HepG2 (cell line): Measurements from ENCODE around the gene PPP4R4. TPM values are rescaled to one million over a fixed set of nuclear protein-coding genes. Genes with fewer than 3 reads are reported as not detected.

Experiments
- ATAC-seq: fragments of 200-7000 bp; cut with Tn5 transposase; 3 replicates; pipeline ENCODE4 v1.9.1; 2020; ENCODE audit warnings: mild to moderate bottlenecking, moderate library complexity
- BruUV-seq: library from RNA; stranded (reverse); fragments of 400-500 nt; replicated peaks from 2 replicates; lab custom pipeline; 2021; lab: Mats Ljungman, UMichigan
- CTCF ChIA-PET: fragments of 300-600 bp; formaldehyde crosslinking; extraction: SDS; loops from one replicate; lab custom pipeline; 2021; ENCODE audit warnings: low total read pairs, inconsistent platforms, low intra/inter-chr PET ratio; lab: Yijun Ruan, JAX
- POLR2A ChIA-PET: fragments of 350-600 bp; sonication (Branson Sonifier 250); formaldehyde crosslinking; loops from one replicate; lab custom pipeline; 2020; ENCODE audit warnings: antibody characterized with exemption, inconsistent platforms; lab: Yijun Ruan, JAX
- DNase-seq: peaks from one replicate; pipeline ENCODE4 v3.0.0-alpha.2; 2015; ENCODE audit warnings: low spot score
- FAIRE-seq: peaks from 3 replicates; lab custom pipeline; 2011; peaks lifted over from hg19 to GRCh38; lab: Jason Lieb, UNC
- H2AFZ ChIP-seq: one replicate; pipeline ENCODE4 v1.6.1; 2011; ENCODE audit warnings: low read length, inconsistent platforms
- H3K27ac ChIP-seq: fragments of 300-600 bp; 3 replicates; pipeline ENCODE4 v1.8.0; 2011; ENCODE audit warnings: mixed run types, mild to moderate bottlenecking, mixed read lengths, low read length, inconsistent platforms; ENCODE audit not compliant: insufficient read depth; ENCODE audit errors: extremely low read length
- H3K27me3 ChIP-seq, 2 experiments: fragments of 200-600 bp in 1 of 2; 2 replicates in 1 of 2; 3 replicates in 1 of 2; pipeline versions ENCODE4 v1.6.0 to v1.8.0; 2011; ENCODE audit warnings: low read length in 2 of 2, mild to moderate bottlenecking in 2 of 2, moderate library complexity in 2 of 2, inconsistent platforms in 1 of 2; ENCODE audit not compliant: insufficient read depth in 2 of 2, control insufficient read depth in 1 of 2
- H3K36me3 ChIP-seq, 2 experiments: fragments of 200-600 bp in 1 of 2; replicated peaks in 1 of 2; 2 replicates in 1 of 2; 3 replicates in 1 of 2; pipeline versions ENCODE4 v1.5.1 to v1.8.0; 2011; ENCODE audit warnings: low read length in 2 of 2, inconsistent platforms in 1 of 2; ENCODE audit not compliant: insufficient read depth in 2 of 2, control insufficient read depth in 1 of 2
- H3K4me1 ChIP-seq: 2 replicates; pipeline ENCODE4 v1.5.1; 2012; ENCODE audit warnings: low read length, inconsistent platforms; ENCODE audit not compliant: insufficient read depth
- H3K4me2 ChIP-seq: 2 replicates; pipeline ENCODE4 v1.6.0; 2011; ENCODE audit warnings: low read depth, low read length, inconsistent platforms
- H3K4me3 ChIP-seq, 3 experiments: fragments of 200-600 bp in 1 of 3; sonication (generic), shearing (Covaris generic) in 1 of 3; replicated peaks in 1 of 3; 2 replicates each; pipeline ENCODE4 v1.5.1; 2011 to 2016; ENCODE audit warnings: low read length in 3 of 3, inconsistent platforms in 2 of 3, low read depth in 2 of 3, mild to moderate bottlenecking in 2 of 3, control low read depth in 1 of 3, mixed read lengths in 1 of 3; ENCODE audit not compliant: insufficient read depth in 1 of 3
- H3K79me2 ChIP-seq: one replicate; pipeline ENCODE4 v1.6.1; 2011; ENCODE audit warnings: low read length, inconsistent platforms; ENCODE audit not compliant: insufficient read depth
- H3K9ac ChIP-seq: 2 replicates; pipeline ENCODE4 v1.6.0; 2011; ENCODE audit warnings: mild to moderate bottlenecking, low read depth, low read length, inconsistent platforms; ENCODE audit not compliant: insufficient read depth
- H3K9me3 ChIP-seq: 2 replicates; pipeline ENCODE4 v1.5.1; 2012; ENCODE audit warnings: mild to moderate bottlenecking, low read length
- H4K20me1 ChIP-seq: 2 replicates; pipeline ENCODE4 v1.6.0; 2011; ENCODE audit warnings: inconsistent platforms, mild to moderate bottlenecking, low read length, moderate library complexity; ENCODE audit not compliant: insufficient read depth
- AGO2 ChIP-seq: fragments of 200-400 bp; formaldehyde crosslinking; optimal IDR thresholded peaks from 2 replicates; pipeline ENCODE3; 2017; ENCODE audit warnings: mild to moderate bottlenecking, low read depth, low read length, moderate library complexity
- ARID3A ChIP-seq: IDR thresholded peaks from 2 replicates; pipeline ENCODE4 v1.6.1; 2012; ENCODE audit warnings: low read depth, low read length, improper control_type of control experiment
- ARNT ChIP-seq: fragments of 450-650 bp; IDR thresholded peaks from 2 replicates; pipeline ENCODE4 v1.6.1; 2017
- ARNT2 ChIP-seq: sonication (generic); formaldehyde crosslinking; IDR thresholded peaks from 2 replicates; pipeline ENCODE4 v1.8.0; 2022; ENCODE audit warnings: mild to moderate bottlenecking, low read depth, missing genetic modification reagents, moderate library complexity
- FOXA3 ChIP-seq: IDR thresholded peaks from 2 replicates; pipeline ENCODE4 v1.6.1; 2016; ENCODE audit warnings: missing genetic modification reagents, missing compliant biosample characterization
- RAD21 ChIP-seq: fragments of 450-650 bp; formaldehyde crosslinking; IDR thresholded peaks from 2 replicates; pipeline ENCODE4 v1.5.0; 2020; ENCODE audit warnings: mild to moderate bottlenecking
- SAP130 ChIP-seq: IDR thresholded peaks from 2 replicates; pipeline ENCODE4 v1.6.1; 2016; ENCODE audit warnings: low read depth
- U2AF1 ChIP-seq: fragments of 200-400 bp; formaldehyde crosslinking; optimal IDR thresholded peaks from 2 replicates; pipeline ENCODE3; 2017; ENCODE audit warnings: mild to moderate bottlenecking, low read depth, low read length
- ZMYM3 ChIP-seq: sonication (generic); formaldehyde crosslinking; IDR thresholded peaks from 2 replicates; pipeline ENCODE4 v1.5.1; 2020; ENCODE audit warnings: mild to moderate bottlenecking, missing genetic modification reagents
- ZNF530 ChIP-seq: sonication (generic); formaldehyde crosslinking; IDR thresholded peaks from 2 replicates; pipeline ENCODE4 v1.5.0; 2020; ENCODE audit warnings: low read depth, mild to moderate bottlenecking, missing genetic modification reagents
- ZNF7 ChIP-seq: IDR thresholded peaks from 2 replicates; pipeline ENCODE4 v1.6.1; 2016; ENCODE audit warnings: missing biosample characterization, missing genetic modification reagents
- WGBS: methylation state at CpG from one replicate; pipeline ENCODE4 v1.1.6; 2017; ENCODE audit warnings: low lambda C conversion rate; 5-methylcytosine and 5-hydroxymethylcytosine counted together
- in situ Hi-C: cut with HindIII; loops from 2 replicates; pipeline ENCODE4 v1.10.0; 2017; ENCODE audit warnings: low pct_unique_long_range_greater_than_20kb; ENCODE audit not compliant: extremely low pct_ligation_motif_present
- intact Hi-C: fragments of 100-400 bp; cut with micrococcal nuclease; formaldehyde crosslinking; loops from one replicate; pipeline ENCODE4 v1.10.0; 2022; ENCODE audit not compliant: unreplicated experiment
- polyA plus RNA-seq, 8 experiments: library from polyadenylated mRNA; depleted of rRNA in 3 of 8; stranded (reverse) in 7 of 8; unstranded in 1 of 8; fragments of >200 nt; fragmentation: Illumina TruSeq in 4 of 8; extraction: Trizol in 4 of 8; gene quantifications; 2 replicates each; pipeline versions ENCODE4 v1.2.1 to v1.2.3, GENCODE V29; 2011 to 2016; ENCODE audit warnings: low read depth in 4 of 8, missing spikeins in 1 of 8, mixed read lengths in 1 of 8; ENCODE audit not compliant: insufficient read depth in 1 of 8
- total RNA-seq, 5 experiments: library from RNA; depleted of rRNA; stranded (reverse); fragments of >200 nt; fragmentation: Illumina TruSeq; extraction: Trizol; gene quantifications; 2 replicates each; pipeline ENCODE4 v1.2.3, GENCODE V29; 2016; ENCODE audit warnings: low read depth in 1 of 5
- TF ChIP-seq, protein P1 (sequence below): sonication (generic); formaldehyde crosslinking; IDR thresholded peaks from 2 replicates; pipeline ENCODE4 v1.4.0; 2020; ENCODE audit warnings: mild to moderate bottlenecking, missing genetic modification reagents, borderline replicate concordance
- TF ChIP-seq, protein P2 (sequence below): sonication (generic); formaldehyde crosslinking; IDR thresholded peaks from 2 replicates; pipeline ENCODE4 v1.4.0; 2020; ENCODE audit warnings: missing genetic modification reagents

The PPP4R4 gene
- total and polyA plus RNA-seq, 2 of the 13 experiments (the other 11 are each of a cell fraction or from before 2014, with no cell fraction given), result 9.5 to 19.8 TPM

DNA sequence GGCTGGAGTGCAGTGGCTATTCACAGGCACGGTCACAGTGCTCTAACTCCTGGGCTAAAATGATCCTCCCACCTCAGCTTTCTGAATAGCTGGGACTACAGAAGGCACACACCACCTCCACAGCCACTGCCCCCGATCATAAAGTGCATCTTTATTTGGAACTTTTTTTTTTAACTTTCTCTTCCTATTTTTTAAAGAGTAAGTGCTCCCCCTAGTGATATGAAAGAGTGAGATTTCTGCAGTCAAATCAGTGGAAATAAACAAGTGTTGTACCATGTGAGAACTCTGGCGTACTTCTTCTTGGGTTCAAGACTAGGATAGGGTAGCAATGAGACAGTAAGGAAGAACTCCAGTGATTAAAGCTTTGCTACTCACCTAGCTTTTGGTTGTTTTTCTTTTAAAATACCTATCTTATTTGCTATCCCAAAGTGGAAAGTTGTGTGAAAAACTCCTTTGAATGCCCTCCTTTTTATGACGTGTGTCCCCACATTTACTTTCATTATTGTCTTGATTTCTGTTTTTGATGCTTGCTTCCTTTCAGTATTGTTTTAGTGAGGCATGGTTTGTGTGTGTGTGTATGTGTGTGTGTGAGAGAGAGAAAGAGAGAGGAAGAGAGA, 6.6 kb downstream of the PPP4R4 start:
- Histone ChIP-seq H3K4me2 (peak overlapping the region; percentile 48), H3K79me2 (peaks cover 38% of the 10 kb centered on the region), H3K27me3 (no peaks in the 10 kb centered on the region), H3K27ac (peak overlapping the region; percentile 52), H3K9ac (peak overlapping the region; percentile 39), H3K36me3 (no peaks in the 10 kb centered on the region), H2AFZ (no peak overlapping the region), H3K4me1 (peaks cover 66% of the 10 kb centered on the region), H3K4me3 (peak overlapping the region in 2 of 3 experiments; percentile 28 to 47; a peak in 2 of 6 replicates), H4K20me1 (no peaks in the 10 kb centered on the region), H3K9me3 (no peaks in the 10 kb centered on the region)
- DNase-seq, result peak; percentile 67
- ChIA-PET POLR2A (interaction anchor here (0.7 kb wide), 1 partner anchor 44 kb away, joined by 3 read pairs; no protein-coding TSS in a partner anchor), CTCF (interaction anchor here (1.0 to 1.4 kb wide), 4 partner anchors 41 to 144 kb away, joined by 3 to 10 read pairs (median 4); no protein-coding TSS in a partner anchor)
- ATAC-seq, result peak; percentile 94
- WGBS, result 27% methylated on average over 4 of the region's 4 CpGs
- no TSS peak for BruUV-seq
- in situ Hi-C loops (no loop called here), intact Hi-C loops (loop anchor here (1.0 kb wide), 2 partner anchors 44 to 127 kb away; no protein-coding TSS in a partner anchor)
- peak; percentile 28 for FAIRE-seq
- TF ChIP-seq ZNF530 (CRISPR knock-in tag) (no peak), RAD21 (CRISPR knock-in tag) (peak; percentile 38; the same call in 1 of the 2 replicates), ARNT2 (CRISPR knock-in tag) (no peak), ZNF7 (CRISPR knock-in tag) (no peak), U2AF1 (no peak), FOXA3 (peak; percentile 21; the same call in 1 of the 2 replicates), ZMYM3 (CRISPR knock-in tag) (0 out of 2 replicates have a peak, but pooled peaks have one; percentile 40), ARID3A (peak; percentile 71), ARNT (no peak), AGO2 (no peak), SAP130 (CRISPR knock-in tag) (peak; percentile 48; the same call in 1 of the 2 replicates)
- TF ChIP-seq, protein P1, sequence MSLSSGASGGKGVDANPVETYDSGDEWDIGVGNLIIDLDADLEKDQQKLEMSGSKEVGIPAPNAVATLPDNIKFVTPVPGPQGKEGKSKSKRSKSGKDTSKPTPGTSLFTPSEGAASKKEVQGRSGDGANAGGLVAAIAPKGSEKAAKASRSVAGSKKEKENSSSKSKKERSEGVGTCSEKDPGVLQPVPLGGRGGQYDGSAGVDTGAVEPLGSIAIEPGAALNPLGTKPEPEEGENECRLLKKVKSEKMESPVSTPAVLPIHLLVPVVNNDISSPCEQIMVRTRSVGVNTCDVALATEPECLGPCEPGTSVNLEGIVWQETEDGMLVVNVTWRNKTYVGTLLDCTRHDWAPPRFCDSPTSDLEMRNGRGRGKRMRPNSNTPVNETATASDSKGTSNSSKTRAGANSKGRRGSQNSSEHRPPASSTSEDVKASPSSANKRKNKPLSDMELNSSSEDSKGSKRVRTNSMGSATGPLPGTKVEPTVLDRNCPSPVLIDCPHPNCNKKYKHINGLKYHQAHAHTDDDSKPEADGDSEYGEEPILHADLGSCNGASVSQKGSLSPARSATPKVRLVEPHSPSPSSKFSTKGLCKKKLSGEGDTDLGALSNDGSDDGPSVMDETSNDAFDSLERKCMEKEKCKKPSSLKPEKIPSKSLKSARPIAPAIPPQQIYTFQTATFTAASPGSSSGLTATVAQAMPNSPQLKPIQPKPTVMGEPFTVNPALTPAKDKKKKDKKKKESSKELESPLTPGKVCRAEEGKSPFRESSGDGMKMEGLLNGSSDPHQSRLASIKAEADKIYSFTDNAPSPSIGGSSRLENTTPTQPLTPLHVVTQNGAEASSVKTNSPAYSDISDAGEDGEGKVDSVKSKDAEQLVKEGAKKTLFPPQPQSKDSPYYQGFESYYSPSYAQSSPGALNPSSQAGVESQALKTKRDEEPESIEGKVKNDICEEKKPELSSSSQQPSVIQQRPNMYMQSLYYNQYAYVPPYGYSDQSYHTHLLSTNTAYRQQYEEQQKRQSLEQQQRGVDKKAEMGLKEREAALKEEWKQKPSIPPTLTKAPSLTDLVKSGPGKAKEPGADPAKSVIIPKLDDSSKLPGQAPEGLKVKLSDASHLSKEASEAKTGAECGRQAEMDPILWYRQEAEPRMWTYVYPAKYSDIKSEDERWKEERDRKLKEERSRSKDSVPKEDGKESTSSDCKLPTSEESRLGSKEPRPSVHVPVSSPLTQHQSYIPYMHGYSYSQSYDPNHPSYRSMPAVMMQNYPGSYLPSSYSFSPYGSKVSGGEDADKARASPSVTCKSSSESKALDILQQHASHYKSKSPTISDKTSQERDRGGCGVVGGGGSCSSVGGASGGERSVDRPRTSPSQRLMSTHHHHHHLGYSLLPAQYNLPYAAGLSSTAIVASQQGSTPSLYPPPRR (CRISPR knock-in tag), result 0 out of 2 replicates have a peak, but pooled peaks have one; percentile 22
- TF ChIP-seq, protein P2, sequence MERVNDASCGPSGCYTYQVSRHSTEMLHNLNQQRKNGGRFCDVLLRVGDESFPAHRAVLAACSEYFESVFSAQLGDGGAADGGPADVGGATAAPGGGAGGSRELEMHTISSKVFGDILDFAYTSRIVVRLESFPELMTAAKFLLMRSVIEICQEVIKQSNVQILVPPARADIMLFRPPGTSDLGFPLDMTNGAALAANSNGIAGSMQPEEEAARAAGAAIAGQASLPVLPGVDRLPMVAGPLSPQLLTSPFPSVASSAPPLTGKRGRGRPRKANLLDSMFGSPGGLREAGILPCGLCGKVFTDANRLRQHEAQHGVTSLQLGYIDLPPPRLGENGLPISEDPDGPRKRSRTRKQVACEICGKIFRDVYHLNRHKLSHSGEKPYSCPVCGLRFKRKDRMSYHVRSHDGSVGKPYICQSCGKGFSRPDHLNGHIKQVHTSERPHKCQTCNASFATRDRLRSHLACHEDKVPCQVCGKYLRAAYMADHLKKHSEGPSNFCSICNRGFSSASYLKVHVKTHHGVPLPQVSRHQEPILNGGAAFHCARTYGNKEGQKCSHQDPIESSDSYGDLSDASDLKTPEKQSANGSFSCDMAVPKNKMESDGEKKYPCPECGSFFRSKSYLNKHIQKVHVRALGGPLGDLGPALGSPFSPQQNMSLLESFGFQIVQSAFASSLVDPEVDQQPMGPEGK, result peak; percentile 27; the same call in 1 of the 2 replicates
